Measurements from ENCODE around the gene TTPAL. TPM values are rescaled to one million over a fixed set of nuclear protein-coding genes. Genes with fewer than 3 reads are reported as not detected.

TTPAL gene
- total RNA-seq, 1 experiment from 2014 or later = 20.4 TPM

- Histone ChIP-seq H3K4me3 (replicated peaks in 1 of 2; ENCODE audit: low read depth in 1 of 2, low read length in 2 of 2) (no peak overlapping the region), H3K27me3 (ENCODE audit: insufficient read depth, low read length) (no peaks in the 10 kb centered on the region), H3K9me2 (ENCODE audit: insufficient read depth) (no peaks in the 10 kb centered on the region), H2AFZ (ENCODE audit: low read depth, low read length, poor library complexity, severe bottlenecking) (peak overlapping the region; percentile 94), H3K9me3 (ENCODE audit: control insufficient read depth in 1 of 2, insufficient read depth in 1 of 2, low read depth in 1 of 2, low read length in 2 of 2) (no peaks in the 10 kb centered on the region), H3K36me3 (ENCODE audit: control insufficient read depth in 1 of 2, insufficient read depth in 2 of 2, low read length in 2 of 2) (no peaks in the 10 kb centered on the region), H3K9ac (ENCODE audit: low read length) (no peak overlapping the region), H4K20me1 (ENCODE audit: insufficient read depth) (no peaks in the 10 kb centered on the region), H3K27ac (ENCODE audit: low read depth, low read length) (no peak overlapping the region), H3K4me2 (ENCODE audit: low read length) (no peak overlapping the region), H3K79me2 (ENCODE audit: insufficient read depth, low read length) (no peaks in the 10 kb centered on the region), H3K4me1 (ENCODE audit: control insufficient read depth in 1 of 2, insufficient read depth in 2 of 2, low read length in 2 of 2) (peaks cover 0 to 8% of the 10 kb centered on the region in 2 experiments; a peak in 1 of 4 replicates)
- RAD21 ChIA-PET (ENCODE audit: low non-redundant PET in 1 of 2, low total read pairs in 2 of 2, uncharacterized antibody in 2 of 2, unreplicated experiment in 2 of 2) = no interaction called here
- TF ChIP-seq ZFX (IDR thresholded peaks at IDR 0.05) (no peak), RAD21 (IDR thresholded peaks at IDR 0.05; ENCODE audit: low read depth) (peak; percentile 87), ELF1 (IDR thresholded peaks at IDR 0.05; ENCODE audit: borderline replicate concordance, low read depth) (no peak), SRF (IDR thresholded peaks at IDR 0.05; ENCODE audit: low read depth) (no peak), EZH2phosphoT487 (IDR thresholded peaks at IDR 0.05; ENCODE audit: borderline replicate concordance) (no peak), CBX3 (IDR thresholded peaks at IDR 0.05; ENCODE audit: low read depth) (no peak), TCF7L2 (IDR thresholded peaks at IDR 0.05; ENCODE audit: borderline replicate concordance, extremely low read depth, insufficient read depth, insufficient read length) (no peak), ZNF274 (IDR thresholded peaks at IDR 0.05; ENCODE audit: low read depth, low read length) (no peak), POLR2A (IDR thresholded peaks at IDR 0.05; ENCODE audit: borderline replicate concordance, extremely low read depth, insufficient read depth, insufficient read length) (no peak), POLR2AphosphoS5 (IDR thresholded peaks at IDR 0.05; ENCODE audit: low read depth, low read length) (no peak), CEBPB (IDR thresholded peaks at IDR 0.05; ENCODE audit: low read depth) (no peak)
- TF ChIP-seq, protein P1, sequence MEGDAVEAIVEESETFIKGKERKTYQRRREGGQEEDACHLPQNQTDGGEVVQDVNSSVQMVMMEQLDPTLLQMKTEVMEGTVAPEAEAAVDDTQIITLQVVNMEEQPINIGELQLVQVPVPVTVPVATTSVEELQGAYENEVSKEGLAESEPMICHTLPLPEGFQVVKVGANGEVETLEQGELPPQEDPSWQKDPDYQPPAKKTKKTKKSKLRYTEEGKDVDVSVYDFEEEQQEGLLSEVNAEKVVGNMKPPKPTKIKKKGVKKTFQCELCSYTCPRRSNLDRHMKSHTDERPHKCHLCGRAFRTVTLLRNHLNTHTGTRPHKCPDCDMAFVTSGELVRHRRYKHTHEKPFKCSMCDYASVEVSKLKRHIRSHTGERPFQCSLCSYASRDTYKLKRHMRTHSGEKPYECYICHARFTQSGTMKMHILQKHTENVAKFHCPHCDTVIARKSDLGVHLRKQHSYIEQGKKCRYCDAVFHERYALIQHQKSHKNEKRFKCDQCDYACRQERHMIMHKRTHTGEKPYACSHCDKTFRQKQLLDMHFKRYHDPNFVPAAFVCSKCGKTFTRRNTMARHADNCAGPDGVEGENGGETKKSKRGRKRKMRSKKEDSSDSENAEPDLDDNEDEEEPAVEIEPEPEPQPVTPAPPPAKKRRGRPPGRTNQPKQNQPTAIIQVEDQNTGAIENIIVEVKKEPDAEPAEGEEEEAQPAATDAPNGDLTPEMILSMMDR (IDR thresholded peaks at IDR 0.05 in 2 of 3, conservative IDR thresholded peaks at IDR 0.05 in 1 of 3; ENCODE audit: borderline replicate concordance in 1 of 3, insufficient read depth in 1 of 3, low read depth in 2 of 3, low read length in 2 of 3) = peak; percentile 55 to 84 (median 65)
- ATAC-seq (peak; percentile 89), DNase-seq (ENCODE audit: low read depth, low spot score) (peak; percentile 31)
- CTCF ChIA-PET = interaction anchor here (1.0 to 1.2 kb wide), 3 partner anchors 73 to 243 kb away, joined by 3 to 10 read pairs (median 6); no protein-coding TSS in a partner anchor
- intact Hi-C loops (cut with micrococcal nuclease) = loop anchor here (1.0 to 10.0 kb wide), 4 partner anchors 72 to 343 kb away; partner anchors contain the start of gene FITM2
- BruUV-seq (replicated peaks) = no TSS peak
- POLR2A ChIA-PET = no interaction called here
These were observed 14.9 kb upstream of the TTPAL start for GRCh38 chr20:44460795-44461141.

Measured in HCT116 (cell line).